HepG2 (cell line): ENCODE measurements around the gene UBR3.

Source experiments
- ARNT2 ChIP-seq: sonication (generic); formaldehyde crosslinking; IDR thresholded peaks from 2 replicates; pipeline ENCODE4 v1.8.0; 2022; ENCODE audit warnings: mild to moderate bottlenecking, low read depth, missing genetic modification reagents, moderate library complexity
- CEBPB ChIP-seq: IDR thresholded peaks from 2 replicates; pipeline ENCODE4 v1.6.1; 2011; ENCODE audit warnings: low read depth, low read length, improper control_type of control experiment, borderline replicate concordance
- PHF21A ChIP-seq: sonication (generic); formaldehyde crosslinking; IDR thresholded peaks from 2 replicates; pipeline ENCODE4 v1.5.0; 2020; ENCODE audit warnings: mild to moderate bottlenecking, missing genetic modification reagents
- ZFP36L1 ChIP-seq: sonication (generic); formaldehyde crosslinking; IDR thresholded peaks from 2 replicates; pipeline ENCODE4 v1.8.0; 2022; ENCODE audit warnings: mild to moderate bottlenecking, missing genetic modification reagents, moderate library complexity
- ZNF558 ChIP-seq: sonication (generic); formaldehyde crosslinking; IDR thresholded peaks from 2 replicates; pipeline ENCODE4 v1.9.0; 2022; ENCODE audit warnings: mild to moderate bottlenecking, missing genetic modification reagents, borderline replicate concordance
- TF ChIP-seq, protein P1 (sequence below): sonication (generic); formaldehyde crosslinking; IDR thresholded peaks from 2 replicates; pipeline ENCODE4 v1.4.0; 2020; ENCODE audit warnings: missing genetic modification reagents
- TF ChIP-seq, protein P2 (sequence below): sonication (generic); formaldehyde crosslinking; IDR thresholded peaks from 2 replicates; pipeline ENCODE4 v1.5.0; 2020; ENCODE audit warnings: mild to moderate bottlenecking, missing genetic modification reagents, moderate library complexity

DNA sequence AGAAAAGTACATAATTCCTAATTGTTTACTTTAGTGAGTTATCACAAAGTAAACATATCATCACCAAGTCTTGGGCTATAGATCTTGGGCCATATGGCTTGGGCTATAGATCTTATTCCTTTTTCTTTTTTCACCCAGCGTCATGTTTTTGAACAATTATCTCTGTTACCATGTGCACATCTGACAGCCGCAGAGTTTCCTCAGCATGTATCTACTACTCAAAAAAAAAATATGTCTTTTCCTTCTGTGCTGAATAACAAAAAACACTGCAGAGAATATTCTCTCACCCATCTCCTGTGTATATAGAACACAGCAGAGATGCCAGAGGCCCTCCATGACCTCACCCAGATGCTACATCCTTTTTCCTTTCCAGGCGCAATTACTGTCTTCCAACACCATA is 274.5 kb downstream of the UBR3 start:
- TF ChIP-seq ZNF558 (CRISPR knock-in tag) (no peak), ZFP36L1 (CRISPR knock-in tag) (no peak), CEBPB (no peak), ARNT2 (CRISPR knock-in tag) (no peak), PHF21A (CRISPR knock-in tag) (no peak)
- TF ChIP-seq, protein P1, sequence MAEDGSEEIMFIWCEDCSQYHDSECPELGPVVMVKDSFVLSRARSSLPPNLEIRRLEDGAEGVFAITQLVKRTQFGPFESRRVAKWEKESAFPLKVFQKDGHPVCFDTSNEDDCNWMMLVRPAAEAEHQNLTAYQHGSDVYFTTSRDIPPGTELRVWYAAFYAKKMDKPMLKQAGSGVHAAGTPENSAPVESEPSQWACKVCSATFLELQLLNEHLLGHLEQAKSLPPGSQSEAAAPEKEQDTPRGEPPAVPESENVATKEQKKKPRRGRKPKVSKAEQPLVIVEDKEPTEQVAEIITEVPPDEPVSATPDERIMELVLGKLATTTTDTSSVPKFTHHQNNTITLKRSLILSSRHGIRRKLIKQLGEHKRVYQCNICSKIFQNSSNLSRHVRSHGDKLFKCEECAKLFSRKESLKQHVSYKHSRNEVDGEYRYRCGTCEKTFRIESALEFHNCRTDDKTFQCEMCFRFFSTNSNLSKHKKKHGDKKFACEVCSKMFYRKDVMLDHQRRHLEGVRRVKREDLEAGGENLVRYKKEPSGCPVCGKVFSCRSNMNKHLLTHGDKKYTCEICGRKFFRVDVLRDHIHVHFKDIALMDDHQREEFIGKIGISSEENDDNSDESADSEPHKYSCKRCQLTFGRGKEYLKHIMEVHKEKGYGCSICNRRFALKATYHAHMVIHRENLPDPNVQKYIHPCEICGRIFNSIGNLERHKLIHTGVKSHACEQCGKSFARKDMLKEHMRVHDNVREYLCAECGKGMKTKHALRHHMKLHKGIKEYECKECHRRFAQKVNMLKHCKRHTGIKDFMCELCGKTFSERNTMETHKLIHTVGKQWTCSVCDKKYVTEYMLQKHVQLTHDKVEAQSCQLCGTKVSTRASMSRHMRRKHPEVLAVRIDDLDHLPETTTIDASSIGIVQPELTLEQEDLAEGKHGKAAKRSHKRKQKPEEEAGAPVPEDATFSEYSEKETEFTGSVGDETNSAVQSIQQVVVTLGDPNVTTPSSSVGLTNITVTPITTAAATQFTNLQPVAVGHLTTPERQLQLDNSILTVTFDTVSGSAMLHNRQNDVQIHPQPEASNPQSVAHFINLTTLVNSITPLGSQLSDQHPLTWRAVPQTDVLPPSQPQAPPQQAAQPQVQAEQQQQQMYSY: no peak
- TF ChIP-seq, protein P2, sequence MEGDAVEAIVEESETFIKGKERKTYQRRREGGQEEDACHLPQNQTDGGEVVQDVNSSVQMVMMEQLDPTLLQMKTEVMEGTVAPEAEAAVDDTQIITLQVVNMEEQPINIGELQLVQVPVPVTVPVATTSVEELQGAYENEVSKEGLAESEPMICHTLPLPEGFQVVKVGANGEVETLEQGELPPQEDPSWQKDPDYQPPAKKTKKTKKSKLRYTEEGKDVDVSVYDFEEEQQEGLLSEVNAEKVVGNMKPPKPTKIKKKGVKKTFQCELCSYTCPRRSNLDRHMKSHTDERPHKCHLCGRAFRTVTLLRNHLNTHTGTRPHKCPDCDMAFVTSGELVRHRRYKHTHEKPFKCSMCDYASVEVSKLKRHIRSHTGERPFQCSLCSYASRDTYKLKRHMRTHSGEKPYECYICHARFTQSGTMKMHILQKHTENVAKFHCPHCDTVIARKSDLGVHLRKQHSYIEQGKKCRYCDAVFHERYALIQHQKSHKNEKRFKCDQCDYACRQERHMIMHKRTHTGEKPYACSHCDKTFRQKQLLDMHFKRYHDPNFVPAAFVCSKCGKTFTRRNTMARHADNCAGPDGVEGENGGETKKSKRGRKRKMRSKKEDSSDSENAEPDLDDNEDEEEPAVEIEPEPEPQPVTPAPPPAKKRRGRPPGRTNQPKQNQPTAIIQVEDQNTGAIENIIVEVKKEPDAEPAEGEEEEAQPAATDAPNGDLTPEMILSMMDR (CRISPR knock-in tag): no peak
